Measurements from ENCODE around the gene DISC1.

DISC1 gene

GRCh38 chr1:231735941-231736340, 109.4 kb downstream of the DISC1 start:
- no peak for DNase-seq
- peaks cover 17% of the 10 kb centered on the region for H3K9me3 Mint-ChIP-seq
- no peak for TF ChIP-seq CTCF (IDR thresholded peaks at IDR 0.05)
- H3K4me1 Mint-ChIP-seq, result no peaks in the 10 kb centered on the region
- H3K27me3 Mint-ChIP-seq (ENCODE audit: low read depth, poor library complexity), result peaks cover 2% of the 10 kb centered on the region
- H3K36me3 Mint-ChIP-seq (ENCODE audit: low read depth), result peaks cover 16% of the 10 kb centered on the region
- no peak overlapping the region for H3K27ac Mint-ChIP-seq
- H3K4me3 Mint-ChIP-seq, result no peak overlapping the region

- Mint-ChIP-seq H3K36me3 (ENCODE audit: low read depth) (peaks cover 16% of the 10 kb centered on the region), H3K9me3 (peaks cover 14% of the 10 kb centered on the region), H3K4me1 (no peaks in the 10 kb centered on the region), H3K27ac (no peak overlapping the region), H3K4me3 (no peak overlapping the region), H3K27me3 (ENCODE audit: low read depth, poor library complexity) (peaks cover 2% of the 10 kb centered on the region)
- no peak for TF ChIP-seq CTCF (IDR thresholded peaks at IDR 0.05)
- DNase-seq, result no peak
These were observed 109.9 kb downstream of the DISC1 start for GRCh38 chr1:231736464-231736863.

- TF ChIP-seq CTCF (IDR thresholded peaks at IDR 0.05), result no peak
- no peaks in the 10 kb centered on the region for H3K4me1 Mint-ChIP-seq
- no peak for DNase-seq
- peaks cover 16% of the 10 kb centered on the region for H3K36me3 Mint-ChIP-seq (ENCODE audit: low read depth)
- peaks cover 2% of the 10 kb centered on the region for H3K27me3 Mint-ChIP-seq (ENCODE audit: low read depth, poor library complexity)
- peaks cover 8% of the 10 kb centered on the region for H3K9me3 Mint-ChIP-seq
- peak overlapping the region; percentile 27 for H3K27ac Mint-ChIP-seq
- H3K4me3 Mint-ChIP-seq, result no peak overlapping the region
These were observed 112.0 kb downstream of the DISC1 start for GRCh38 chr1:231738554-231738953.

- H3K27me3 Mint-ChIP-seq (ENCODE audit: low read depth, poor library complexity), result peaks cover 10% of the 10 kb centered on the region
- no peak overlapping the region for H3K27ac Mint-ChIP-seq
- TF ChIP-seq CTCF (IDR thresholded peaks at IDR 0.05), result no peak
- H3K36me3 Mint-ChIP-seq (ENCODE audit: low read depth), result peaks cover 19% of the 10 kb centered on the region
- no peak overlapping the region for H3K4me3 Mint-ChIP-seq
- peaks cover 34% of the 10 kb centered on the region for H3K9me3 Mint-ChIP-seq
- no peaks in the 10 kb centered on the region for H3K4me1 Mint-ChIP-seq
- no peak for DNase-seq
These were observed 117.4 kb downstream of the DISC1 start for GRCh38 chr1:231743966-231744365.

- no peak overlapping the region for H3K4me3 Mint-ChIP-seq
- H3K27ac Mint-ChIP-seq, result peak overlapping the region; percentile 50
- H3K27me3 Mint-ChIP-seq (ENCODE audit: low read depth, poor library complexity), result peaks cover 10% of the 10 kb centered on the region
- TF ChIP-seq CTCF (IDR thresholded peaks at IDR 0.05), result no peak
- no peaks in the 10 kb centered on the region for H3K4me1 Mint-ChIP-seq
- H3K36me3 Mint-ChIP-seq (ENCODE audit: low read depth), result peaks cover 32% of the 10 kb centered on the region
- peaks cover 46% of the 10 kb centered on the region for H3K9me3 Mint-ChIP-seq
- no peak for DNase-seq
These were observed 122.3 kb downstream of the DISC1 start for GRCh38 chr1:231748760-231749415.

GRCh38 chr1:231750296-231750695, 123.7 kb downstream of the DISC1 start:
- Mint-ChIP-seq H3K36me3 (ENCODE audit: low read depth) (peaks cover 42% of the 10 kb centered on the region), H3K27ac (no peak overlapping the region), H3K27me3 (ENCODE audit: low read depth, poor library complexity) (peaks cover 10% of the 10 kb centered on the region), H3K9me3 (peaks cover 52% of the 10 kb centered on the region), H3K4me3 (no peak overlapping the region), H3K4me1 (no peaks in the 10 kb centered on the region)
- no peak for TF ChIP-seq CTCF (IDR thresholded peaks at IDR 0.05)
- DNase-seq, result no peak
